GM12875 (cell line): Measurements from ENCODE around the gene CAMKMT.

ENCODE experiments used
- H3K4me3 ChIP-seq: one replicate; pipeline ENCODE4 v1.5.1; 2011; ENCODE audit warnings: low read depth, low read length, control low read depth
- CTCF ChIP-seq: IDR thresholded peaks from 2 replicates; pipeline ENCODE4 v1.5.1; 2011; ENCODE audit warnings: low read depth, mild to moderate bottlenecking, control low read depth, inconsistent platforms, low read length, moderate library complexity, borderline replicate concordance; ENCODE audit not compliant: insufficient read depth

Gene CAMKMT

GRCh38 chr2:44638649-44639048, 276.9 kb downstream of the CAMKMT start:
- H3K4me3 ChIP-seq, result no peak overlapping the region
- no peak for TF ChIP-seq CTCF

- no peak for TF ChIP-seq CTCF
- no peak overlapping the region for H3K4me3 ChIP-seq
Measured at GRCh38 chr2:44639399-44639798, 277.7 kb downstream of the CAMKMT start.

GRCh38 chr2:44642123-44642857, 280.5 kb downstream of the CAMKMT start:
- TF ChIP-seq CTCF, result no peak
- no peak overlapping the region for H3K4me3 ChIP-seq

- H3K4me3 ChIP-seq, result no peak overlapping the region
- no peak for TF ChIP-seq CTCF
Measured at GRCh38 chr2:44645937-44646336, 284.2 kb downstream of the CAMKMT start.

- no peak overlapping the region for H3K4me3 ChIP-seq
- TF ChIP-seq CTCF, result no peak
Measured at GRCh38 chr2:44649381-44649780, 287.6 kb downstream of the CAMKMT start.

GRCh38 chr2:44650796-44651195, 289.0 kb downstream of the CAMKMT start:
- H3K4me3 ChIP-seq, result no peak overlapping the region
- no peak for TF ChIP-seq CTCF

- TF ChIP-seq CTCF, result no peak
- no peak overlapping the region for H3K4me3 ChIP-seq
Measured at GRCh38 chr2:44651974-44652373, 290.2 kb downstream of the CAMKMT start.
